ENCODE results near the gene SPINT2. TPM values are rescaled to one million over a fixed set of nuclear protein-coding genes. Genes with fewer than 3 reads are reported as not detected.

Gene SPINT2
- total RNA-seq, 2 experiments from 2014 or later, result 56.2 to 68.4 TPM

GRCh38 chr19:38265213-38265861, 964 bp downstream of the SPINT2 start:
- Mint-ChIP-seq H3K4me3 (peak overlapping the region; percentile 78), H3K4me1 (ENCODE audit: low read depth) (peaks cover 47% of the 10 kb centered on the region), H3K27me3 (no peaks in the 10 kb centered on the region), H3K27ac (peak overlapping the region; percentile 68), H3K36me3 (ENCODE audit: low read depth) (no peaks in the 10 kb centered on the region), H3K9me3 (no peaks in the 10 kb centered on the region)
- POLR2A ChIA-PET, result interaction anchor here (0.7 to 3.2 kb wide), 6 partner anchors 10 to 137 kb away, joined by 3 to 13 read pairs (median 4); partner anchors contain the start of genes FAM98C and KCNK6
- ATAC-seq (no peak), DNase-seq (no peak)
- CTCF ChIA-PET, result interaction anchor here (0.7 to 5.3 kb wide), 13 partner anchors 9 to 363 kb away, joined by 3 to 30 read pairs (median 4); partner anchors contain the start of genes CATSPERG, KCNK6 and PPP1R14A
- no peak for TF ChIP-seq CTCF (IDR thresholded peaks at IDR 0.05)
- intact Hi-C loops (cut with micrococcal nuclease), result loop anchor here (10.0 kb wide), 1 partner anchor 49 kb away; the partner anchor contains the start of genes KCNK6 and YIF1B

DNA sequence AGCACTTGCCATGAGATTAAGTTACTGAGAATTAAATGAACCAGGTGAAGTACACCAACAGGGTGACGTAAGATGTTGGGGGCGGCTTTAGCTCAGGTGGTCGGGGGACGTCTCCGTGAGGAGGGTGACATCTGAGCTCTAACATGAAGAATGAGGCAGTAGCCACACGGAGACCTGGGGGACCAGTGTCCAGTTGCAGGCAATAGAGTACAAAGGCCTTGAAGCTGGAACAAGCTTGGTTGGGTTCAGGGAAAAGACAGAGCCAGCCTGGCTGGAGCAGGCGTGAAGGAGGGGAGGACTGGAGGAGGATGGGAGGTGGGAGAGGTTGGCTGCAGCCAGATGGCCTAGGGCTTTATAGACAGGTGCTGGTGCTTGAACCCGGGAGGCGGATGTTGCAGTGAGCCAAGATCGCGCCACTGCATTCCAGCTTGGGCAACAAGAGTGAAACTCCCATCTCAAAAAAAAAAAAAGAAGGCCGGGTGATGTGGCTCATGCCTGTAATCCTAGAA, 1.6 kb downstream of the SPINT2 start:
- intact Hi-C loops (cut with micrococcal nuclease), result loop anchor here (10.0 kb wide), 1 partner anchor 49 kb away; the partner anchor contains the start of genes KCNK6 and YIF1B
- H3K27me3 Mint-ChIP-seq, result no peaks in the 10 kb centered on the region
- no peak for TF ChIP-seq CTCF (IDR thresholded peaks at IDR 0.05)
- no peaks in the 10 kb centered on the region for H3K9me3 Mint-ChIP-seq
- H3K27ac Mint-ChIP-seq, result peak overlapping the region; percentile 68
- peaks cover 48% of the 10 kb centered on the region for H3K4me1 Mint-ChIP-seq (ENCODE audit: low read depth)
- ChIA-PET CTCF (interaction anchor here (0.7 to 5.3 kb wide), 11 partner anchors 9 to 363 kb away, joined by 3 to 30 read pairs (median 4); partner anchors contain the start of genes CATSPERG, KCNK6 and PPP1R14A), POLR2A (interaction anchor here (0.7 to 3.2 kb wide), 6 partner anchors 9 to 137 kb away, joined by 3 to 13 read pairs (median 4); partner anchors contain the start of genes FAM98C and KCNK6)
- ATAC-seq (no peak), DNase-seq (no peak)
- peak overlapping the region; percentile 78 for H3K4me3 Mint-ChIP-seq
- H3K36me3 Mint-ChIP-seq (ENCODE audit: low read depth), result no peaks in the 10 kb centered on the region

DNA sequence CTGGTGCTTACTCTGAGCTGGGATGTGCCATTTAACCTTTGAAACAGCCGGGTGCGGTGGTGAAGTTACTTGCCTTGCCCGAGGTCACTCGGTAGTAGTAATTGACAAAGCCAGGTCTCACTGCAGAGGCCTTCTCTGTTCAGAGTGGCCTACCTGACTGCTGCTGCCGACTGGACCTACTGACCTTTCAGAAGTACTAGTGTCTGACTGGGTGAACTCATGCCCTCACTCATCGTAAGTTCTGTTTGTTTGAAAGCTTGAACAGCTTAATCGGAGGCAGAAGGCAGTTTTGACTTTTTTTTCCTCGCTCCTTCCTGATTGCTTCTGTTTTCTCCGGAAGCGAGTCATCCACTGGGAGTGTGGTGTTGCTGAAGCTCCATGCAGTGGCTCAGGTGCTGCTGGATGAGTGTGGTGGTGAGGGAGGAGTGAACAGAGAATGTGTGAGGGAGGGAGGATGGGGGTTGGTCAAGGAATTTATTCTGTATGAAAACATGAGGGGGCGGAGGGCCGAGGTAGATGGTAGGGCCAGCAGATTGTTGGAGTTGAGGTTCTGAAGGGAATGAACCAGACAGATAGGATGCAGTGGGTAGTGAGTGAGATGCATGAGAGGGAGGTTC, 2.7 kb downstream of the SPINT2 start:
- no peak for TF ChIP-seq CTCF (IDR thresholded peaks at IDR 0.05)
- H3K4me3 Mint-ChIP-seq, result peak overlapping the region; percentile 35
- intact Hi-C loops (cut with micrococcal nuclease), result loop anchor here (10.0 kb wide), 1 partner anchor 48 kb away; the partner anchor contains the start of genes KCNK6 and YIF1B
- H3K27ac Mint-ChIP-seq, result no peak overlapping the region
- H3K36me3 Mint-ChIP-seq (ENCODE audit: low read depth), result no peaks in the 10 kb centered on the region
- POLR2A ChIA-PET, result interaction anchor here (1.2 kb wide), 1 partner anchor 22 kb away, joined by 3 read pairs; no protein-coding TSS in a partner anchor
- no peaks in the 10 kb centered on the region for H3K27me3 Mint-ChIP-seq
- peaks cover 48% of the 10 kb centered on the region for H3K4me1 Mint-ChIP-seq (ENCODE audit: low read depth)
- DNase-seq (no peak), ATAC-seq (no peak)
- no peaks in the 10 kb centered on the region for H3K9me3 Mint-ChIP-seq
- CTCF ChIA-PET, result interaction anchor here (1.7 to 5.3 kb wide), 4 partner anchors 8 to 69 kb away, joined by 4 to 30 read pairs (median 8); partner anchors contain the start of gene CATSPERG

- ChIA-PET CTCF (no interaction called here), POLR2A (interaction anchor here (1.1 kb wide), 1 partner anchor 8 kb away, joined by 3 read pairs; no protein-coding TSS in a partner anchor)
- intact Hi-C loops (cut with micrococcal nuclease), result loop anchor here (10.0 kb wide), 1 partner anchor 47 kb away; the partner anchor contains the start of genes KCNK6 and YIF1B
- TF ChIP-seq CTCF (IDR thresholded peaks at IDR 0.05), result no peak
- Mint-ChIP-seq H3K9me3 (no peaks in the 10 kb centered on the region), H3K4me1 (ENCODE audit: low read depth) (peaks cover 45% of the 10 kb centered on the region), H3K27ac (peak overlapping the region; percentile 41), H3K27me3 (no peaks in the 10 kb centered on the region), H3K36me3 (ENCODE audit: low read depth) (no peaks in the 10 kb centered on the region), H3K4me3 (no peak overlapping the region)
- ATAC-seq (no peak), DNase-seq (no peak)
Observed at GRCh38 chr19:38267761-38268483, 3.5 kb downstream of the SPINT2 start.
